Naive B cell (primary cell): ENCODE results near the gene CFAP43. TPM values are rescaled to one million over a fixed set of nuclear protein-coding genes. Genes with fewer than 3 reads are reported as not detected.
"Not testable (repeated sequence)": the region's sequence is repeated elsewhere in the genome, so short reads cannot be mapped to it uniquely, and the experiment has no call there.

Source experiments
- ATAC-seq, 2 donors: fragments of 150-1000 bp; cut with Tn5 transposase; 2 replicates each; pipeline ENCODE4 v1.10.0; 2021; ENCODE audit warnings: low read depth in 2 of 2, mild to moderate bottlenecking in 2 of 2, moderate library complexity in 2 of 2
- DNase-seq: peaks from one replicate; pipeline ENCODE4 v3.0.0; 2022
- H3K27ac Mint-ChIP-seq, 6 donors: one replicate each; pipeline ENCODE4 v1.8.0; 2020 to 2022; ENCODE audit warnings: mild to moderate bottlenecking in 6 of 6, mixed read lengths in 6 of 6, moderate library complexity in 5 of 6, inconsistent platforms in 2 of 6
- H3K27me3 Mint-ChIP-seq, 3 donors: one replicate each; pipeline ENCODE4 v1.8.0; 2021 to 2022; ENCODE audit warnings: mixed read lengths in 3 of 3, mild to moderate bottlenecking in 1 of 3
- H3K36me3 Mint-ChIP-seq, 2 donors: one replicate each; pipeline ENCODE4 v1.8.0; 2020 to 2022; ENCODE audit warnings: mixed read lengths in 2 of 2, inconsistent platforms in 1 of 2, mild to moderate bottlenecking in 1 of 2
- H3K4me1 Mint-ChIP-seq, 3 donors: one replicate each; pipeline ENCODE4 v1.8.0; 2020 to 2022; ENCODE audit warnings: mixed read lengths in 3 of 3, inconsistent platforms in 1 of 3, mild to moderate bottlenecking in 1 of 3, moderate library complexity in 1 of 3
- H3K4me3 Mint-ChIP-seq, 8 donors: one replicate each; pipeline ENCODE4 v1.8.0; 2020 to 2022; ENCODE audit warnings: mild to moderate bottlenecking in 8 of 8, mixed read lengths in 8 of 8, moderate library complexity in 8 of 8, inconsistent platforms in 2 of 8
- H3K9me3 Mint-ChIP-seq, 7 donors: one replicate each; pipeline ENCODE4 v1.8.0; 2020 to 2022; ENCODE audit warnings: mixed read lengths in 7 of 7, mild to moderate bottlenecking in 5 of 7, inconsistent platforms in 2 of 7, moderate library complexity in 1 of 7
- polyA plus RNA-seq, 6 donors: library from polyadenylated mRNA; unstranded; fragments of 300-500 nt; fragmentation: Illumina TruSeq; gene quantifications; one replicate each; pipeline ENCODE4 v1.2.3, GENCODE V29; 2021; ENCODE audit warnings: low read depth in 6 of 6

CFAP43 gene
- polyA plus RNA-seq, 6 donors from 2014 or later, result not detected

DNA sequence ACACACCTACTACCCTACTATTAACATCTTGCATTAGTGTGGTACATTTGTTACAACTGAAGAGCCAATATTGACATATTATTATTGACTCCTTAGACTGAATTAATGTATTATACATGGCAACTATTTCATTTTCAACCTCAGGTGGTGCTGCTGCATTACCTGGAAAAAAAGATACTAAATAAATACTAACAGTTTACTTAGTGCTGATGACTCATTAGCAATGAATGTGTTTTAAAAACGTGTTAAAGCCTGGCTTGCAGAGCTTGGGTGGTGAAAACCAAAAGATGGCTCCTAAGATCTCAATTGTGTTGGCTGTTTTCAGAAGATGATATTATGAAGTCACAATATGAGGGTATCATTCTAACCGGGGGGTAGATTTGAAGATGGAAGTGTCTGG, 34.8 kb downstream of the CFAP43 start:
- Mint-ChIP-seq H3K4me3 (no peak overlapping the region), H3K9me3 (no peaks in the 10 kb centered on the region), H3K27me3 (peaks cover 10 to 20% (median 12%) of the 10 kb centered on the region in 3 donors), H3K27ac (no peak overlapping the region), H3K4me1 (no peaks in the 10 kb centered on the region), H3K36me3 (no peaks in the 10 kb centered on the region)
- ATAC-seq (no peak), DNase-seq (no peak)

DNA sequence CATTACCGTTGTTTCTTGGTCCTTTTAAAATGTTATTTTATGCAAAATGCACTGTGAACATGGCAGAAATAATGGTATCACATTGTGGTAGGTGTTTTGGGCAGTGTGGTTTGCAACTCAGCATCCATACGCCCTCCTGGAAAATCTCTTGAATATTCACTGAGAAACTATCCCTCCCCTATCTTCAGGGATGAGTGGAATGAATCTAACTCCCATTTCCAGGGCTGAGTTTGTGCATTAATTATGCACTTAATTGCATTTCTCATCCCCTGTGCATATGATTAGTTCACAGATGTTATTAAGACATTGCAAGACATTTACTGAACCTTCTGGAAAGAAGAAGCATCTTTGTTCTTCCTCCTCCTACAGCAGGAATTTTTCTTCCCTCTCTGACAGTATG, 36.5 kb downstream of the CFAP43 start:
- H3K27me3 Mint-ChIP-seq, result peaks cover 12 to 22% (median 13%) of the 10 kb centered on the region in 3 donors
- no peaks in the 10 kb centered on the region for H3K9me3 Mint-ChIP-seq
- no peaks in the 10 kb centered on the region for H3K4me1 Mint-ChIP-seq
- DNase-seq (no peak), ATAC-seq (no peak)
- H3K36me3 Mint-ChIP-seq, result no peaks in the 10 kb centered on the region
- no peak overlapping the region for H3K27ac Mint-ChIP-seq
- H3K4me3 Mint-ChIP-seq, result no peak overlapping the region

DNA sequence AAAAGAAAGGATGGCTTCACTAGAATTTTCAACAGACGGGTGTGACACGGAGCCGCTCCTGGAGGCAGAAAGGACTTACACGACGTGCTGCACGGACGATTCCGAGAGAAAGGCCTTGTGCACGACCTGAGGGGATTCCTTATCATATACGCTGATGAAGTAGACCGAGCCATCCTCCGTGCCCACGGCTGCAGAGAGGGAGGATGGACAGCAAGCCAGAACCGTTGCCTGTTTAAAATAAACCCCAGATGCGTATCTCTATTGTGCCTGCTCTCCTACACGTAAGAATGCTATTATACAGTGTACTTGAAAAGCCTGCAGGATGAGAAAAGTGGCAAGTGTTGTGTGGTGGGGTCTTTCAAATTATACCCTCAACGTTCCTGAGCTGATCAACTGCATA, 38.4 kb downstream of the CFAP43 start:
- Mint-ChIP-seq H3K4me3 (no peak overlapping the region), H3K36me3 (no peaks in the 10 kb centered on the region), H3K27ac (no peak overlapping the region), H3K4me1 (no peaks in the 10 kb centered on the region), H3K27me3 (peaks cover 19 to 27% (median 19%) of the 10 kb centered on the region in 3 donors), H3K9me3 (no peaks in the 10 kb centered on the region)
- DNase-seq (no peak), ATAC-seq (no peak)

DNA sequence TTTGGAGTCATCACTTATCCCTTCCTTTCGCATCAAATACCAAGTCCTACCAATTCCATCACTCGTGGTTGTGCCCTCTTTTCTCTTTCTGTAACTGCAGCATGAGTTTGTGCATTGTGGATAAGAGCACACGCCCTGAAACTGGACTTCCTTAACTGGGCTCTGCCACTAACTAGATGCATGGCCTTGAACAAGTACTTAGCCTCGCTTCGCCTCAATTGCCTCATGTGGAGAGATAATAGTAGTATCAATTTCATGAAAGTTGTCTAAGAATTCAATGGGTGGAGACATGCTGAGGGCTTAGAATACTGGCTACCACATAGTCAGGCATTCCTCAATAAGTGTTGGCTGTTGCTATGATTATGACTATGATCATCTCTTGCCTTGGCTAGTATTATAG, 41.5 kb downstream of the CFAP43 start:
- no peak for ATAC-seq
- H3K27ac Mint-ChIP-seq, result no peak overlapping the region

DNA sequence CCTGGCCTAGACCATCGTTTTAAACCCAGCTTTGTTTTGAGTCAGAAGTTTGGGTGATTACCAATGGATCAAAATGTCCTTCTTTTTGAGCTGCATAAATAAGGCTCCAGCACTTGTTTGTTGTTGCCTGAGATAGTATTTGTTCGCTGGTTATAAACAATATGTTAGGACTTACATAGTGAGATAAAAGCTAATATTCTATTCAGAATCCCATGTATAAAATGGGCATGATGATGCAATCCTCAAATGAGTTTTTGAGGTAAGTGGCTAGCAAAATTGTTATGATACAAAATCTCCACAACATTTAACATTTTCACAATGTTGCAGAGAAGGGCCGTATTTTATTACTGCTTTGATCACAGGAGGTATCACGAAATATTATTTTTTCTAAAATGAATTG, 48.5 kb downstream of the CFAP43 start:
- Mint-ChIP-seq H3K27ac (no peak overlapping the region), H3K4me1 (no peaks in the 10 kb centered on the region), H3K9me3 (no peaks in the 10 kb centered on the region), H3K27me3 (peaks cover 9 to 25% (median 13%) of the 10 kb centered on the region in 3 donors), H3K36me3 (no peaks in the 10 kb centered on the region), H3K4me3 (no peak overlapping the region)
- DNase-seq, result no peak
- ATAC-seq, result no peak

More for the DNA sequence above, 41.5 kb downstream of the CFAP43 start:
- no peak overlapping the region for H3K4me3 Mint-ChIP-seq
- H3K27me3 Mint-ChIP-seq, result peaks cover 21 to 26% (median 21%) of the 10 kb centered on the region in 3 donors
- H3K4me1 Mint-ChIP-seq, result no peaks in the 10 kb centered on the region
- H3K36me3 Mint-ChIP-seq, result no peaks in the 10 kb centered on the region
- DNase-seq, result no peak
- no peaks in the 10 kb centered on the region for H3K9me3 Mint-ChIP-seq

DNA sequence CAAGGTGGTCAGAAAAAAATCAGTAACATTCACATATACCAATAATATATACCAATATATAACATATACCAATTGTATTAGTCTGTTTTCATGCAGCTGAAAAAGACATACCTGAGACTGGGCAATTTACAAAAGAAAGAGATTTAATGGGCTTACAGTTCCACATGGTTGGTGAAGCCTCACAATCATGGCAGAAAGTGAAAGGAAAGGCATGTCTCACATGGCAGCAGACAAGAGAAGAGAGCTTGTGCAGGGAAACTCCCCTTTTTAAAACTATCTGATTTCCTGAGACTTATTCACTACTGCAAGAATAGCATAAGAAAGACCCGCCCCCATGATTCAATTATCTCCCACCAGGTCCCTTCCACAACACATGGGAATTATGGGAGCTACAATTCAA, 58.0 kb downstream of the CFAP43 start:
- peak; percentile 55 to 56 for ATAC-seq
- not testable (repeated sequence) for H3K27ac Mint-ChIP-seq, DNase-seq, H3K4me3 Mint-ChIP-seq, H3K4me1 Mint-ChIP-seq, H3K36me3 Mint-ChIP-seq
- H3K9me3 Mint-ChIP-seq, result peaks cover 8 to 23% (median 14%) of the 10 kb centered on the region in 7 donors
- H3K27me3 Mint-ChIP-seq, result peaks cover 26 to 39% (median 36%) of the 10 kb centered on the region in 3 donors

DNA sequence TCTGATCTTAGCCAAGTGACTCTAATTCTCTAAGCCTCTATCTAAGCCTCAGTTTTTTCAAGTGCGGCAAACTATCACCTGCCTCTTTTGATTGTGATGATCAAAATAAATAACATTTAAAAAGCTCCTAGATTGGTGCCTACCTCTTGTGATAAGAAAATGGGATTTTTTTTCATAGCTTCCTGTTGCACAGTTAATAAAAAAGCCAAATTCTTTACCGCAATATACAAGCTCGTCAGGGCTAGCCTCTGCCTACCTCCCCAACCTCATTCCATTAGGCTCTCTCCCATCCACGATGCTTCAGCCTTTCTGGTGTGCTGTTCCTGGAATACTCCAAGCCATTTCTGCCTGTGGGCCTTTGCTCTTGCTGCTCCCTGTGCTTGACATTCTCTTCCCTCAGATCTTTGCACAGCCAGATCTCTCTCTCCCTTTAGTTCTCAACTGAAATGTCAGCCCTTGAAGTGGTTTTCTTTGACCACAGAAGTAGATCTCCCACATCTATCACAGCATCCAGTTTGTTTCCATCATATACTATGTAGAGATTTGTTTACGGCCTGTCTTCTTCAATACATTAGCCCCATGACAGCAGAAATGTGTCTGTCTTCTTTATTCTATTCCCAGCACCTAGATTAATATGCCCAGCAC, 61.4 kb downstream of the CFAP43 start:
- no peak for DNase-seq
- ATAC-seq, result no peak
- Mint-ChIP-seq H3K9me3 (peaks cover 8 to 23% (median 14%) of the 10 kb centered on the region in 7 donors), H3K4me1 (no peaks in the 10 kb centered on the region), H3K27ac (peak overlapping the region in 1 of 6 donors; percentile 73), H3K36me3 (no peaks in the 10 kb centered on the region), H3K4me3 (no peak overlapping the region), H3K27me3 (peaks cover 18 to 48% (median 44%) of the 10 kb centered on the region in 3 donors)

DNA sequence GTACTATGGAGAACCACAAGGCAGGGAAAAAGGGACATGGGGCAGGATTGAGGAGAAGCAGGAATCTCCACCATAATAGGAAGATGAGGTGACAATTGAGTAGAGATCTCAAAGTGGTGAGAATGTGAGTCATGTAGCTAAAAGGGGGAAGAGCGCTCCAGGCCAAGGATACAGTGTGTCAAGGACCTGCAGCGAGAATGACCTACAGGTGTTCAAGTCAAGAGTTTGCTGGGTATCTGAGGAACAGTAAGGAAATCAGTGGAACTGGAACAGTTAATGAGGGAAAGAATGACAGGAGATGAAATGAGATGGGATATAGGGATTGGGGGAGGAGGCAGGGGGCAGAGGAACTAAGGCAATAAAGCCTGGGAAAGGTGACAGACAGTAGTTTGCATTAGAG, 76.6 kb downstream of the CFAP43 start:
- ATAC-seq (no peak), DNase-seq (no peak)
- Mint-ChIP-seq H3K9me3 (peaks cover 7 to 32% (median 23%) of the 10 kb centered on the region in 7 donors), H3K27ac (no peak overlapping the region), H3K4me3 (no peak overlapping the region), H3K36me3 (peaks cover 9 to 16% of the 10 kb centered on the region in 2 donors), H3K27me3 (peaks cover 40 to 59% (median 41%) of the 10 kb centered on the region in 3 donors), H3K4me1 (no peaks in the 10 kb centered on the region)

DNA sequence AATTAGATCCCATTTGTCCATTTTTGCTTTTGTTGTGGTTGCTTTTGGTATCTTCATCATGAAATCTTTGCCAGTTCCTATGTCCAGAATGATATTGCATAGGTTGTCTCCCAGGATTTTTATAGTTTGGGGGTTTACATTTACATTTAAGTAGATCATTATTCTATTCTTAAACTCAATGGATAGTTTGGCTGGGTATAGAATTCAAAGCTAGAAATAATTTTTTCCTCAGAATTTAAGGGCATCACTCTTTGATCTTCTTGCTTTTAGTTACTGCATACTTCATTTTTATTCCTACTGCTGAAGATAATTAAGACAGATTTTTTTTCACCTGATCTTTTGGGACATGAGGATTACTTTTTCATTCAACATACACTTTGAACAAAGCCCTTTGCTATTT, 80.4 kb downstream of the CFAP43 start:
- Mint-ChIP-seq H3K27ac (no peak overlapping the region), H3K36me3 (peaks cover 9 to 24% of the 10 kb centered on the region in 2 donors), H3K4me1 (no peaks in the 10 kb centered on the region), H3K27me3 (peaks cover 34 to 58% (median 54%) of the 10 kb centered on the region in 3 donors), H3K4me3 (no peak overlapping the region), H3K9me3 (peaks cover 7 to 33% (median 26%) of the 10 kb centered on the region in 7 donors)
- DNase-seq (no peak), ATAC-seq (no peak)

DNA sequence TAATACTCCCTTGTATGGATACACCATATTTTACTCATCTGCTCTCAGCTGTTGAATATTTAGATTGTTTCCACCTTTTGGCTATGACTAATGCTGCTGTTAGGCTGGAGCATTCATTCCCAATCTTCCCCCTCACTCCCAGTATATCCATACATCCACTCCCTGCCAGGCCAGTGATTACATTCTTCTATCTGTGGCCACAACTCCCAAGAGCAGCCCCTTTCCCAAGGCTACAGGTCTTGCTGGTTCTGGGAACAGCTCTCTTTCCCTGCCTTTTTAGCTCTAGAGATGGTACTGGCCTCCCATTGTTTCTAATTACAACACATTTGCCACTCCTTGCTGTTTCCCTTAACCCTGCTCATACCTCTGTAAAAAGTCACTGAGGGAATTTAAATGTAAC, 82.0 kb downstream of the CFAP43 start:
- Mint-ChIP-seq H3K4me1 (no peaks in the 10 kb centered on the region), H3K9me3 (peaks cover 7 to 31% (median 26%) of the 10 kb centered on the region in 7 donors), H3K27ac (no peak overlapping the region), H3K4me3 (no peak overlapping the region), H3K27me3 (peaks cover 23 to 49% (median 49%) of the 10 kb centered on the region in 3 donors), H3K36me3 (peaks cover 9 to 24% of the 10 kb centered on the region in 2 donors)
- ATAC-seq, result no peak
- no peak for DNase-seq

DNA sequence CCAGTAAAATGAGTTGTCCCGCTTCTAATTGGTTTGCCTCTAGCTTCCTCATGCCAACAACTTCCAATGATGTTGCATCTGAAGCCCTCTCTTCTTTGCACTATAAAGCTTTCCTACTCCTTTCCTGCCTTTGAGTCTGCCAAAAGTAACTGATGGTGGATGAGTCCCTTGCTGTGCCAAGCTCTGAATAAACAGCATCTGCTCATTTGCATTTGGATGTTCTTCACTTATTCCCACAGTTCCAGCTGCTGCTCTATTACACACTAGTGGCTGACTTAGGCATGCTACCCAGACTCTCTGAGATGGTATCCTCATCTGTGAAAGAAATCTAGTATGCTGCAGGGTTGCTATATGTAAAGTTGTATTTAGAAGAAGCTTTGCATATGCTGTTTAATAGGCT, 85.3 kb downstream of the CFAP43 start:
- peaks cover 1 to 19% (median 14%) of the 10 kb centered on the region in 7 donors for H3K9me3 Mint-ChIP-seq
- no peak overlapping the region for H3K4me3 Mint-ChIP-seq
- H3K27me3 Mint-ChIP-seq, result peaks cover 22 to 34% (median 27%) of the 10 kb centered on the region in 3 donors
- no peak for ATAC-seq
- no peak overlapping the region for H3K27ac Mint-ChIP-seq
- H3K36me3 Mint-ChIP-seq, result peaks cover 4 to 17% of the 10 kb centered on the region in 2 donors
- peaks cover 5 to 9% (median 7%) of the 10 kb centered on the region in 3 donors for H3K4me1 Mint-ChIP-seq
- DNase-seq, result no peak

DNA sequence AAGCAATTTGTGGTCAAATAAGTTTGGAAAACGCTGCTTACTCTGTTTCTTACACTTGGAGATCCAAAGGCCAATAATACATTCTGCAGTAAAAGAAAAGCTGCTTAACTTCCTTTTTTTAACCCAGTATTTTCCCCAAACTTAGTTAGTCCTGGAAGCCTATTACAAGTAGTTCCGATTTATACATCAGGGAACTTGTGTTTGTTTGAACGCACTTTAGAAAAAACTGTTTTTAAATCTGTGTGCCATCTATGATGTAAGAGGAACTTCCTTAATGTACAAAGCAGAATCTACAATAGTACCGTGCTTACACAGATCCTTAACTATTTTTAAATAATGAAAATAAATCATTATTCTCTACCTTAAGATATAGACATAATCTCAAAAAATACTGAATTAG, 87.2 kb downstream of the CFAP43 start:
- peaks cover 0 to 2% of the 10 kb centered on the region in 2 donors for H3K36me3 Mint-ChIP-seq
- H3K27me3 Mint-ChIP-seq, result peaks cover 12 to 20% (median 14%) of the 10 kb centered on the region in 3 donors
- H3K4me3 Mint-ChIP-seq, result peak overlapping the region in 1 of 8 donors; percentile 23

DNA sequence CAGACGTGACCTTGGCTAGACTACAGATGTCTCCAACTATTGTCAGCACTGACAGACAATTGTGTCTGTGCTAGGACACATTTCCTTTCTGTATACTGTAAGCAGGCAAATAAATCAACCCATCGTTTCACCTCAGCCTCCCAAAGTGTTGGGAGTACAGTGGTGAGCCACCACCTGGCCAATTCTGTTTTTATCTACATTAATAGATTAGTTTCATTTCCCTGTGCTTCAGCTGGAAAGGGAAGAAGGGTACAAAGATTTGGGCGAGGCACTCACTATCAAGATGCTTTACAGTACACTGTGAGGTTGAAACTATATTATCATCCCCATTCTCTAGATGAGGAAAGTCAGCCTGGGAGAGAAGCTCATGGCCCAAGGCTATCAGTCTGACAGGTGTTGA, 88.3 kb downstream of the CFAP43 start:
- Mint-ChIP-seq H3K27ac (no peak overlapping the region), H3K4me1 (peaks cover 5 to 9% (median 7%) of the 10 kb centered on the region in 3 donors), H3K9me3 (no peaks in the 10 kb centered on the region), H3K36me3 (no peaks in the 10 kb centered on the region), H3K27me3 (peaks cover 12% of the 10 kb centered on the region in 3 donors), H3K4me3 (no peak overlapping the region)
- ATAC-seq, result peak; percentile 51 to 55
- DNase-seq, result no peak

More for the DNA sequence above, 87.2 kb downstream of the CFAP43 start:
- H3K4me1 Mint-ChIP-seq, result peaks cover 5 to 9% (median 7%) of the 10 kb centered on the region in 3 donors
- ATAC-seq, result no peak
- DNase-seq, result no peak
- peaks cover 0 to 1% (median 0%) of the 10 kb centered on the region in 7 donors for H3K9me3 Mint-ChIP-seq
- no peak overlapping the region for H3K27ac Mint-ChIP-seq

DNA sequence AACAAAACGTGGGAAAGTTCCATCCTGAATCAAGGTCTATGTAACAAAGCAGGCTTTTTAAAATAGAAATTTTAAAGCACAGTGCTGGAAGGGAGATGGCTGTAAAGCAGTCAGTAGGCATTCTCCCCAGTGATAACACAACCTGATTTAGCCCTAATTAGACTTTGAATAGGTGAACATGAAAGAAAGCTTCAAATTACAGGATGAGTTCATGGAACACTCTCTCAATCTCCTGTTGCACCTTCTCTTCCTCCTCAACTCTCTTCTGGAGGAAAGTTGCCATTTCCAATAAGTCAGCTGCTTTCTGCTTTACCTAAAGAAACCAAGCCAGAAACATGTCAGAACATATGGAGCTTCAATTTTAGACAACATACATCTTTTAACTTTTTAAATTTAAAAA, 90.1 kb downstream of the CFAP43 start:
- no peaks in the 10 kb centered on the region for H3K36me3 Mint-ChIP-seq
- H3K27me3 Mint-ChIP-seq, result peaks cover 5 to 12% (median 11%) of the 10 kb centered on the region in 3 donors
- H3K4me1 Mint-ChIP-seq, result peaks cover 5 to 9% (median 7%) of the 10 kb centered on the region in 3 donors
- no peak overlapping the region for H3K27ac Mint-ChIP-seq
- DNase-seq, result no peak
- no peak overlapping the region for H3K4me3 Mint-ChIP-seq
- no peaks in the 10 kb centered on the region for H3K9me3 Mint-ChIP-seq
- no peak for ATAC-seq
